HepG2 (cell line): ENCODE measurements around the gene SLC4A2.

Experiments
- ARHGAP35 ChIP-seq: sonication (generic); formaldehyde crosslinking; IDR thresholded peaks from 2 replicates; pipeline ENCODE4 v1.9.0; 2022; ENCODE audit warnings: mild to moderate bottlenecking, inconsistent platforms, moderate library complexity, missing genetic modification reagents, borderline replicate concordance
- CTCF ChIP-seq: sonication (generic); formaldehyde crosslinking; IDR thresholded peaks from 2 replicates; pipeline ENCODE4 v1.5.0; 2020; ENCODE audit warnings: mild to moderate bottlenecking, missing genetic modification reagents, moderate library complexity
- ETS1 ChIP-seq: sonication (generic); formaldehyde crosslinking; IDR thresholded peaks from 2 replicates; pipeline ENCODE4 v1.4.0; 2020; ENCODE audit warnings: missing genetic modification reagents
- EZH2 ChIP-seq: conservative IDR thresholded peaks from 2 replicates; pipeline ENCODE4 v1.6.1; 2012; ENCODE audit warnings: mild to moderate bottlenecking, low read depth, low read length, moderate library complexity
- LBX2 ChIP-seq: sonication (generic); formaldehyde crosslinking; IDR thresholded peaks from 2 replicates; pipeline ENCODE4 v1.5.0; 2020; ENCODE audit warnings: missing genetic modification reagents, mild to moderate bottlenecking, borderline replicate concordance
- PHF20 ChIP-seq: sonication (generic); formaldehyde crosslinking; IDR thresholded peaks from 2 replicates; pipeline ENCODE4 v1.5.0; 2020; ENCODE audit warnings: mild to moderate bottlenecking, missing genetic modification reagents
- REST ChIP-seq, 2 experiments: IDR thresholded peaks; 2 replicates each; pipeline ENCODE4 v1.6.1; 2011 to 2012; ENCODE audit warnings: low read length in 2 of 2, borderline replicate concordance in 1 of 2, low read depth in 1 of 2, mild to moderate bottlenecking in 1 of 2, moderate library complexity in 1 of 2
- RFX5 ChIP-seq: IDR thresholded peaks from 2 replicates; pipeline ENCODE4 v1.6.1; 2011; ENCODE audit warnings: low read depth, low read length, improper control_type of control experiment
- SCMH1 ChIP-seq: sonication (generic); formaldehyde crosslinking; IDR thresholded peaks from 2 replicates; pipeline ENCODE4 v1.9.0; 2021; ENCODE audit warnings: missing genetic modification reagents, mild to moderate bottlenecking, borderline replicate concordance
- TARDBP ChIP-seq: sonication (generic); formaldehyde crosslinking; IDR thresholded peaks from 2 replicates; pipeline ENCODE4 v1.8.0; 2022; ENCODE audit warnings: mild to moderate bottlenecking, missing genetic modification reagents
- XBP1 ChIP-seq: sonication (generic); formaldehyde crosslinking; IDR thresholded peaks from 2 replicates; pipeline ENCODE4 v1.5.0; 2020; ENCODE audit warnings: missing genetic modification reagents
- ZNF513 ChIP-seq: sonication (generic); formaldehyde crosslinking; conservative IDR thresholded peaks from 2 replicates; pipeline ENCODE4 v1.5.0; 2020; ENCODE audit warnings: missing genetic modification reagents
- ZNF570 ChIP-seq: sonication (generic); formaldehyde crosslinking; IDR thresholded peaks from 2 replicates; pipeline ENCODE4 v1.4.0; 2020; ENCODE audit warnings: mild to moderate bottlenecking, missing genetic modification reagents, borderline replicate concordance

- no peak for TF ChIP-seq RFX5
- no peak for TF ChIP-seq CTCF
- no peak for TF ChIP-seq ARHGAP35 (CRISPR knock-in tag)
- no peak for TF ChIP-seq ZNF570
- TF ChIP-seq ETS1 (CRISPR knock-in tag), result no peak
- TF ChIP-seq ZNF513 (CRISPR knock-in tag), result no peak
- TF ChIP-seq PHF20 (CRISPR knock-in tag), result no peak
- no peak for TF ChIP-seq EZH2
- TF ChIP-seq XBP1 (CRISPR knock-in tag), result no peak
- TF ChIP-seq LBX2 (CRISPR knock-in tag), result no peak
- no peak for TF ChIP-seq SCMH1 (CRISPR knock-in tag)
- TF ChIP-seq TARDBP, result no peak
- no peak for TF ChIP-seq REST (IDR thresholded peaks at IDR 0.05; ENCODE audit: borderline replicate concordance in 1 of 2, low read depth in 1 of 2, low read length in 2 of 2)
Observed at GRCh38 chr7:151073990-151074389, 14.6 kb downstream of the SLC4A2 start.
